LoVo (cell line): ENCODE results near the gene XPO1.
"Not testable (repeated sequence)": the region's sequence is repeated elsewhere in the genome, so short reads cannot be mapped to it uniquely, and the experiment has no call there.

Experiments
- DNase-seq: peaks from one replicate; pipeline ENCODE4 v3.0.0-alpha.2; 2016; ENCODE audit warnings: low spot score

The XPO1 gene, protein sequence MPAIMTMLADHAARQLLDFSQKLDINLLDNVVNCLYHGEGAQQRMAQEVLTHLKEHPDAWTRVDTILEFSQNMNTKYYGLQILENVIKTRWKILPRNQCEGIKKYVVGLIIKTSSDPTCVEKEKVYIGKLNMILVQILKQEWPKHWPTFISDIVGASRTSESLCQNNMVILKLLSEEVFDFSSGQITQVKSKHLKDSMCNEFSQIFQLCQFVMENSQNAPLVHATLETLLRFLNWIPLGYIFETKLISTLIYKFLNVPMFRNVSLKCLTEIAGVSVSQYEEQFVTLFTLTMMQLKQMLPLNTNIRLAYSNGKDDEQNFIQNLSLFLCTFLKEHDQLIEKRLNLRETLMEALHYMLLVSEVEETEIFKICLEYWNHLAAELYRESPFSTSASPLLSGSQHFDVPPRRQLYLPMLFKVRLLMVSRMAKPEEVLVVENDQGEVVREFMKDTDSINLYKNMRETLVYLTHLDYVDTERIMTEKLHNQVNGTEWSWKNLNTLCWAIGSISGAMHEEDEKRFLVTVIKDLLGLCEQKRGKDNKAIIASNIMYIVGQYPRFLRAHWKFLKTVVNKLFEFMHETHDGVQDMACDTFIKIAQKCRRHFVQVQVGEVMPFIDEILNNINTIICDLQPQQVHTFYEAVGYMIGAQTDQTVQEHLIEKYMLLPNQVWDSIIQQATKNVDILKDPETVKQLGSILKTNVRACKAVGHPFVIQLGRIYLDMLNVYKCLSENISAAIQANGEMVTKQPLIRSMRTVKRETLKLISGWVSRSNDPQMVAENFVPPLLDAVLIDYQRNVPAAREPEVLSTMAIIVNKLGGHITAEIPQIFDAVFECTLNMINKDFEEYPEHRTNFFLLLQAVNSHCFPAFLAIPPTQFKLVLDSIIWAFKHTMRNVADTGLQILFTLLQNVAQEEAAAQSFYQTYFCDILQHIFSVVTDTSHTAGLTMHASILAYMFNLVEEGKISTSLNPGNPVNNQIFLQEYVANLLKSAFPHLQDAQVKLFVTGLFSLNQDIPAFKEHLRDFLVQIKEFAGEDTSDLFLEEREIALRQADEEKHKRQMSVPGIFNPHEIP (N-terminal part only)

DNA sequence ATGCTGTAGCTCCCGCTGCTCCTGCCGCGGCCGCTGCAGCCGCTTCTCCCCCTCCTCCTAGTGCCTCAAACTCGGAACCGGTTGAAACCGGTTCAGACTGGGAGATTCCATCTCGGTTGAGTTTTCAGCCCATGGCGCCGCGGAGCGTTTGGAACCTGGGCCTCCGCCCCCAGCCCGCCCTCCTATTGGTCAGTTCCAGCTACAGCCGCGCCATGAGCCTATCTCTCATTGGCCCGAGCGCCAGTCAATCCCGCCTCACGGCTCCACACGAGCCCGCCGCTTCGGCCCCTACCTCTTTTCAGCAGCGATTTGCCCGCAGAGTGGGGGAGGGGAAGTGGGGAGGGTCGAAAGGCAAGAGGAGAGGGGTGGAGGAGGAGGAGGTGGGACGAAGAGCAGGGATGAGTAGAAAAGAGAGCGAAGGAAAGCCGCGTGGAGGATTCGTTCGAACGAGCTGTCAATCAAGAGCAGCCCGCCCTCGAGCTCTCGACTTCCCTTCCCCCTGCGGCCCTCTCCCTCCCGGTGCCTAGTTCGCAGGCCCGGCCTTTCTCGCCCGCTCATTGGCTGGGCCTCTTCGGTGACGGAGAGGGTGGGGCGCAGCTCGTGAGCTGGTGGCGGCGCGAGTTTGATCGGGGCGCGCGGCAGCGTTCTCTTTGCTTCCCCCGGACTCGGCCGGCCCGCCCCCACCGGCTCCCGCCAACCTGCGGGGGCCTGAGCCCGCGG lies at the start of gene XPO1:
XPO1 (minus strand) TSS at position 157 of the 720 bp plus-strand sequence. CDS start 4,459 bp downstream, outside the sequence.
- DNase-seq = peak; percentile 98

DNA sequence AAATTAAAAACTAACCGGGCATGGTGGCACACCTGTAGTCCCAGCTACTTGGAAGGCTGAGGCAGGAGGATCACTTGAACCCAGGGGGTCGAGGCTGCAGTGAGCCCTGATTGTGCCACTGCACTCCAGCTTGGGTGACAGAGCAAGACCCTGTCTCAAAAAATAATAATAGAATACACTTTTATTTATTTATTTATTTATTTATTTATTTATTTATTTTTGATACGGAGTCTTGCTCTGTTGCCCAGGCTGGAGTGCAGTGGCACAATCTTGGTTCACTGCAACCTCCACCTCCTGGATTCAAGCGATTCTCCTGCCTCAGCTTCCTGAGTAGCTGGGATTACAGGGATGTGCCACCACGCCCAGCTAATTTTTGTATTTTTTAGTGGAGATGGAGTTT lies 48.8 kb upstream of the XPO1 start:
- not testable (repeated sequence) for DNase-seq

DNA sequence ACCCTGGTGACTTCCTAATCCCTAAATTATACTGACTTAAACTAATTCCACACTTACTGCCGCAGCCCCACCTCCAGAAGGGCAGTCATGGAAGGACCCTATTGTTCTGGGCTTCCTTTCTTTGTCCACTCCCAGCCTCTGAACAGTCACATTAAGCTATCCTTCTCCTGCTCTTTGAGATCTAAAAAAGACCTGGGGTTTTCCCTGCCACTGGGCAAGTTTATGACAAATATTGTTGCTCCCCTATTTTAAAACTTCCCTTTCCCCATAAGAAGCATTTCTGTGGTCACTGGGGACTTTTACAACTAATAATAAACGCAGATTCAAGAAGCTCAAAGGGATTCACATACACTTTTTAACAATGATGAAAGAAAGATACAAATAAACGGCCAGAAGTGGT lies 47.2 kb upstream of the XPO1 start:
- no peak for DNase-seq

DNA sequence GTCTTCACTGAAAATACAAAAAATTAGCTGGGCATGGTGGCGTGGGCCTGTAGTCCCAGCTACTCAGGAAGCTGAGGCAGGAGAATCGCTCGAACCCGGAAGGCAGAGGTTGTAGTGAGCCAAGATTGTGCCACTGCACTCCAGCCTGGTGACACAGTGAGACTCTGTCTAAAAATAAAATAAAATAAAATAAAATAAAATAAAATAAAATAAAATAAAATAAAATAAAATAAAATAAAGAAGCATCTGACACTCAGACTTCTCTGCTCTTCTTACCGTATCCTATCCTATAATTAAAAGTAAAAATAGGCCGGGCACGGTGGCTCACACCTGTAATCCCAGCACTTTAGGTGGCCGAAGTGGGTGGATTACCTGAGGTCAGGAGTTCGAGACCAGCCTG lies 46.2 kb upstream of the XPO1 start:
- DNase-seq = not testable (repeated sequence)

DNA sequence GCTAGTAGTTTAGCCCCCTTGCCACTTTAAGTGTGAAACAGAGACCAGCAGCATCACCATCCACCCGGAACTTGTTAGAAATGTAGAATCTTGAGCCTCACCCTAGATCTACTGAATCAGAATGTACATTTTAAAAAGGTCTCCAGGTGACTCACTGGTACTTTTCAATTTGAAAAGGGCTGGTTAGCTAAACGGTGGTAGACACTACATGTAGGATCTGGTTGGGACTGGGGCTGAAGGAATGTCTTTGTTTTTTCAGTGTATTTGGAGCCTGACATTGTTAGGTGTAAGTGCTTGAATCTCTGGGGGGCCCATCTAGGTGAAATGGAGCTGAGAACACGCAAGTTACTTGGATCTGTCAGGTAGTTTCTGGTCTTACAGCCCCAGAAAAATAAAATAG lies 44.0 kb upstream of the XPO1 start:
- DNase-seq = no peak

DNA sequence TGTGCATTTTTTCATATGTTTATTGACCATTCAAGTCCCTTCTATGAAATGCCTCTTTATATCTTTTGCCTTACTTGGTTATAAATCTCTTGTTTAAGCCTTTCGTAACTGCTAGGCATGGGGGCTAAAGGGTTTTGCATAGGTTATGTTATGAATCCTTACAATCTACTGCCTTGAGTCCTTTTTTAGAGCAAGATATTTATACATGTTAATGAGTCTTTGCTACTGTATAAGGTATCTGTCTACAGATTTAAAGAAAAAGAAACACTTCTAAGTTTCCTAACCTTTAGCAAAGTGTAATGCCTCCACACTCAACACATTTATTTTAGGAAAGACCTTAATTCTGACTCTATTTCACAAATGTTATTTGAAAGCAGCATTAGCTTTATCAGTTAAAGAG lies 43.6 kb upstream of the XPO1 start:
- DNase-seq = no peak

DNA sequence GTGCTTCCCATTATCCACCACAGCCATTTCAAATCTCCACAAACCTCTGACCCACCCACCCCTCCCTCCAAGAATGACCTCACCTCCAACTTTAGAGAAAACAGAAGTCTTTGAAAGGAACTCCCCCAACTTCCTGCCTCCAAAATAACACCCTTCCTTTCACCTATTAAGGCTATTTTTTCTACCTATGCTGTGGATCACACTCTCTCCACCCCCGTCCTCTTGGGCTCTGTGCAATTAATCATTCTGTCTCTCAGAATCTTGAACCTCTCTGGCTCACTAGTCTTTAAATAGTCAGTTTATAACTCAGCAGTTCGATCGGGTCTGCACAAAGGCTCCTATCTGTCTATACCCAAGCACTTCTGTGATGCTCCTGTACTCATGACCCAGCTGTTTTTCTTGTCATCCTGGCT lies 37.3 kb upstream of the XPO1 start:
- DNase-seq = no peak

DNA sequence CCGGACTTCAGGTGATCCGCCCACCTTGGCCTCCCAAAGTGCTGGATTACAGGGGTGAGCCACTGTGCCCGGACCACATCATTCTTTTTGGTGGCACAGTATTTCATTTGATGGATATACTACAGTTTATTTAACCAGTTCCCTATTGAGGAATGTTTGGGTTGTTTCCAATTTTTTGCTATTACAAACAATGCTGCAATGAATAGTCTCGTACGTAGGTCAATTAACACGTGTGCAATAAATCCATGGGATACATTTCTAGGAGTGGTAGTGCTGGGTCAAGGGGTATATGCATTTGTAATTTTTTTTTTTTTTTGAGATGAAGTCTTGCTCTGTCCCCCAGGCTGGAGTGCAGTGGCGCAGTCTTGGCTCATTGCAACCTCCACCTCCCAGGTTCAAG lies 28.4 kb upstream of the XPO1 start:
- DNase-seq = no peak

DNA sequence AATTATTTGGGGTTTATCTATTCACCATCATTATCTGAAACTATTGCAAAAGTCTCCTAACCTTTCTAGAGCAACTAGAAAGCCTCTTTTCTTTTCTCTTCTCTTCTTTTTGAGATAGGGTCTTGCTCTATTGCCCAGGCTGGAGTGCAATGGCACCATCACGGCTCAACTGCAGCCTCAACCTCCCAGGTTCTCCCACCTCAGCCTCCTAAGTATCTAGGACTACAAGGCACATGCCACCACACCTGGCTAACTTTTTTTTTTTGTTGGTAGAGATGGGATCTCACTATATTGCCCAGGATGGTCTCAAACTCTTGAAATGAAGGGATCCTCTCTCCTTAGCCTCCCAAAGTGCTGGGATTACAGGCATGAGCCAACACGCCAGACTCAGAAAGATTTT lies 24.5 kb upstream of the XPO1 start:
- DNase-seq = no peak

DNA sequence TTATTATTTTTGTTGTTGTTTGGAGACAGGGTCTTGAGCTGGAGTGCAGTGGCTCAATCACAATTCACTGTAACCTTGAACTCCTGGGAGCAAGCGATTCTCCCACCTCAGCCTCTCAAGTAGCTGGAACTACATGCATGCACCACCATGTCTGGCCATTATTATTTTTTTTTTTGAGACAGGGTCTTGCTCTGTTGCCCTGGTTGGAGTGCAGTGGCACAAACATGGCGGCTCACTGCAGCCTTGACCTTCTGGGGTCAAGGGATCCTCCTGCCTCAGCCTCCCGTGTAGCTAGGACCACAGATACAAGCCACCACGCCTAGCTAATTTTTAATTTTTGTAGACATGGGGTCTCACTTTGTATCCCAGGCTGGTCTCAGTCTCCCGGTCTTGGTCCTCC lies 20.0 kb upstream of the XPO1 start:
- no peak for DNase-seq

DNA sequence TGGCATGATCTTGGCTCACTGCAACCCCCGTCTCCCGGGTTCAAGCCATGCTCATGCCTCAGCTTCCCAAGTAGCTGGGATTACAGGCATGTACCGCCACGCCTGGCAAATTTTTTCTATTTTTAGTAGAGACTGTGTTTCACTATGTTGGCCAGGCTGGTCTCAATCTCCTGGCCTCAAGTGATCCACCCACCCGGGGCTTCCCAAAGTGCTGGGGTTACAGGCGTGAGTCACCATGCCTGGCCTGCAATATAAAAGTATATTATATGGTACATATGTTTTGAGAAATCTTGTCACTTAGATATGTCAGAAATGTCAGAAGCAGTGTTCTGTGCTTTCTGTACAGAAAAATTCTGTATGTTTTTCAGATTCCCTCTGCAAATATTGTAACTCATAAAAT lies 19.2 kb upstream of the XPO1 start:
- no peak for DNase-seq

DNA sequence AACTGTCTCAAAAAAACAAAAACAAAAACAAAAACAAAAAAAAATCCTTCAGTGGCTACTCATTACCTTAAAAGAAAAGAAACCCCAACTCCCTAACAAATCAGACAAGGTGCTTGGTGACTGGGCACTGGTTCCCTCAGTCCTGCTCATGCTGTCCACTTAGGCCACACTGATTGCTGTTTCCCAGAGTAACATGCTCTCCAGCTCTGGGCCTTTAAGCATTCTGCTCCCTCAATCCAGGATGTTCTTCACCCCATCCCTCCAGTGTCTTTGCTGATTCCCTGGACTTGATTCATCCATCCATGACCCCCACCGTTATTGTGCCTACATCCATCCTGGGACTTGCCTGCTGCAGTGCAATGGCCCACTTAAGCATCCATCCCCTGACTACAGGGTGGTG lies 16.4 kb upstream of the XPO1 start:
- no peak for DNase-seq

DNA sequence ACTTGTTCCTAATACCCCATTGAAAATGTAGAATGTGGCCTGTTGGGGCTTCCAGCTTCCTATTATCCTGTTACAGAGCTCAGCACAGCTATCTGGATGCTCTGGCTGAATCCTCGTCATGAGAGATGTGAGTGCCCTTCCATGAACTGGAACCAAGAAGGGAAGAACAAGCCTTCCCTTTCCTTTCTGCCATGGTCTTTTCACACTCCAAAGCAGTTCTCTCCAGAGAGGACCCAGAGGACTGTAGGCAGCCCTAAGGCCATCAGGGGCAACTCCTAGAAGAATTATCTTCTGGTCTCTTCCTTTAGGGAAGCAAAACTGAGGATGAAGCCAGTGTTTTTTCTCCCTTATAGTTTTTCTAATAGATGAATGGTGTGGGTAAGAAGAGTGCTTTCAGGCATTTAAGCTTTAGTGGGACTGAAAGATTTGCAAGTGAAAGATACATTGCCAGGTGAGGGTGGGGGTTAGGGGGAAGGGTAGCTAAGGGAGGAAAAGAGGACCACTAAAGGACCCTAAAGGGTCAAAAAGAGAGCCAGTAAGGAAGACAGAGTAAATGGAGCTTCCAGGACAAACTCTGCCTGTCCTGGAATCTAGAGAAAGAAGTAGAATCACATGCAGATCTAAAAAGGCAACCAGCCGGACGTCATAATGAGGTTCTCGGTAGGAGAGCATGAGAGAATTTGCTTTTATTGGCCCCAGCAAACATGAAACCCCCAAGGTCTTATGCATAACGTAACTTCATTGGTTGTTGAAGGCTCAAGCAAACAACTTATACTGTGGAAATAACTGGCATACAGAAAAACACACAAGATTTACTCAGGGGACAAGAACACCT lies 12.4 kb upstream of the XPO1 start:
- no peak for DNase-seq

DNA sequence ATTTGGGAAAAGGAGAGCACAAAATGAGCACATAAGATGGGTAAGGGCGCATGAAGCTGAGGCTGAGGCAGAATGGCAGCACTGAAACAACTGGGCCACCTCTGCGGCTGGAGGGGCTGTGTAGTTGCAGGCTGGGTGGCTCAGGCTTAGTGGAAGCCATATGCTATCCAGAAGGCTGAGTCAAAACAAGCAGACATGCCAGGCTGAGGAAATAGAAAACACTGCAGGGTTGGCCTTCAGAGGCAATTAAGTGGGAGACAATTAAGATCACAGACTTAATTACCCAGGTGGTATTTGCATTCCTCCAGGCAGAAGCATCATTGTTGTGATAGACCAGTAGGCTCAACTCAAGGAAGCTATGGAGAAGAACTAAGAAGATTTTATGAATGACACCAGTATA lies 11.4 kb upstream of the XPO1 start:
- no peak for DNase-seq

DNA sequence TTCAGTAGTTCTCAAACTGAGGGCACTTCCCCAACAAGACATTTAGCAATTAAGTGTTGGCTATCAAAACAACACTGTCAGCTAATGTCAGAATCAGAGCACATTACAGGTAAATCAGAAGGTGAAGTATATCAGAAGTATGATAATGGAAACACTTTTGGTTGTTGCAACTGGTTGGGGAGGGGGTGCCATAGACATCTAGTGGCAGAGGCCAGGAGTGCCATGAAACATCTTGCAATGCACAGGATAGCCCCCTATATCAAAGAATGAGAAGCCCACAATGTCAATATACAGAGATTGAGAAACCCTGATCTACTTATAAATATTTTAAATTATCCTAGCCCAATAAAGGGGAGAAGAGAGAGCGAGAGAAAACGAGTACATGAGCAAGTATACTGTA lies 4.9 kb upstream of the XPO1 start:
- no peak for DNase-seq

DNA sequence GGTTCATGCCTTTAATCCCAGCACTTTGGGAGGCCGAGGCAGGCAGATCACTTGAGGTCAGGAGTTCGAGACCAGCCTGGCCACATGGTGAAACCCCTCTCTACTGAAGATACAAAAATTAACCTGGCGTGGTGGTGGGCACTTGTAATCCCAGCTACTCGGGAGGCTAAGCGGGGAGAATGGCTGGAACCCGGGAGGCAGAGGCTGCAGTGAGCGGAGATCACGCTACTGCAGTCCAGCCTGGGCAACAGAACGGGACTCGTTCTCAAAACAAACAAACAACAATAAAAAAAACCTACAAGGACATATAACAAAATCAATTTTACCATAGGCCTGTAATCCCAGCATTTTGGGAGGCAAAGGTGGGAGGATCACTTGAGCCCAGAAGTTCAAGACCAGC lies 2.0 kb upstream of the XPO1 start:
- not testable (repeated sequence) for DNase-seq

DNA sequence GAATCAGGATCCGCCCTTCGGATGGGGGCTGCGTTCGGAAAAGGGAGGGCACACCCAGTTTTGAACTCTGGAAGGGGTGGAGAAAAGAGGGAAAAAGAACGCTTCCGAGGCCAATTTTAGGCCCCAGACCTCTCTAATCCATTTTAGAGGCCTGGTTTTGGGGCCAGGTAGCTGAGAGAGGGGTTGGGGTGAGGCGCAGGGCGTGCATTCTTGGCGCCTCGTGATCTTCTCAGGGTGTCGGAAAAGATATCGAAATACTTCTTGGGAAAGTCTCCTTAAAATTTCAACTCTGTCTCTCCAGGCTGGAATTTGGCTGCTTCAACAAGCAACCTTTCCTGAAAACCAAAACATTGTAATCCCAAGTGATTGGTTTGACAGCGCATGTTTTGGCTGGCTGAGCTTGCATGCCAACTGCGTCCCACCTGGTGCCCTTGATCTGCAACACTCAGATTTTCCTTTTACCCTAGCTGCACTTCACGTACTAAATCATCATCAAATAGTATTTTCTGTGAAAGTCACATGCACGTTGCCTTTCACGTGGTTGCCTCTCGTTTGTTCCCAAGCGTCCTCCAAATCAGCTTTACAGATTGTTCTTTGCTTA lies 864 bp upstream of the XPO1 start:
- DNase-seq = peak; percentile 17

DNA sequence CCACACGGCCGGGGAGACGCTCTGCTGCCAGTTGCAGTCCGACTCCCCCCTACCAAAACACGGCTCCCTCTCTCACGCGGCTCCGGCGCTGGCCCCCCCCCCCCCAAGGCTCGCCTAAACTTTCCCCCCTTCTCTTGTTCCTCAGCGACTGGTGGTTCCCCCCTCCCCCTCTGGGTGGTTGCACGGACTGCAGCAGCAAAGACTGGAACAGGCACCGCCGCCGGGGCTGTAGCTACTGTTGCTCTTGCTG lies 281 bp downstream of the XPO1 start:
- no peak for DNase-seq

DNA sequence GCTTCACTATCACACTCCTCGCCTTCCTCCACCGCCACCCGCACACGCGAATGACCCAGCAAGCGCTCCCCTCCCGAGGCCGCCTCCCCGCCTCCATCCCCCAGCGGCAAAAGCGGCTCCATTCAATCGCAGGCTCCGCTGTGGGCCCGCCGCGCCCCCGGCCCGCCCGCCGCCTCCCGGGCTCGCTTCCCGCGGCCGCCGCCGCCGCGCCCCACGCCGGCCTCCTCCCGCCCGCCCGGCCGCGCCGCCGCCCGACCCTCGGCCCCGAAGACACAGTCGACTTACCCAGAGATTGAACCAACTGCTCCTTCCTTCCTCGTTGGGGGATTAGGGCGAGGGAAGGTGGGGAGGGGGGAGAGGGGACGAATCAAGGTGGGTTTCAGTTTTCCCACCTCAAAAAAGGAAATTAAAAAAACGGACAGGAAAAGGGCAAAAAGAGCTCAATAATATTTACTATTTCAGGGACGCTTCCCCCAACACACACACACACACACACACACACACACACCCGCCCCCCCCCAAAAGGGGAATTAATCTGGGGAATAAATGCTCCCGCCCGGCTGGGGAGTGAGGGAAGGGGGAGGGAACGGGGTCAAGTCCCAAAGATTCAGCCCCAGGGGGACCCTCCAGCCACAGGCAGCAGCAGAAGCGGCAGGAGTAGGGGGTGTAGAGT lies 743 bp downstream of the XPO1 start:
- no peak for DNase-seq

DNA sequence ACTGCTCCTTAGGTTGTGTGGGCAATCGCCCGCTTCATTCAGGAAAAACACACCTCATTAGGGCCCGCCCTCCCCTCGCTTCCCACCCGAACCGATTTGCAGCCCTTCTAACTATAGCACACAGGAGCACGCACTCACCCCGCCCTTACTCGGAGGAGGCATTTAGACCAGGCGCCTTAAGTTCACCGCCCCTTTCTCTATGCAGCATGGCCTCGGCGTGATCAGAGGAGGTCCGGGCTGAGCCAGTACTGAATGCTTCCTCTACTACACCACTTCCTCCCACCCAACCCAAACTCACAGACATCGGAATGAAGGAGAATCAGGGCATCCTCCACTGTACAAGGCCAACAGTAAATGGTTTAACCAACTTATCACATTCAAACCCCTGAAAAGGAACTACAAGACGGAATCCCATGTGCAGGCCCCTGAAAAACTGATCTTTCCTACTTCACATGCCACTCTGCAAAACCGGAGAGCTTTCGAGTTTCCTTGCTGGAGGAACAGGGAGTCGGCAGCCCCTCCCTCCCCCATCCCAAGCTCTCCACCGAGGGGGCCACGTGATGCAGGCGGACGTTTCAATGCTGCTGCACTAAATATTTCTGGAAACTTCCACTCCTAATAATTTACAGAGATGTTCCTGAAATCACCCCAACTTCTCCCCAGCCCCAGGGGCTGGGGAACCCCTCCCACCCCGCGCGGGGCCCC lies 1.4 kb downstream of the XPO1 start:
- DNase-seq = peak; percentile 86
